SK-N-SH (cell line): Measurements from ENCODE around the gene VRTN. TPM values are rescaled to one million over a fixed set of nuclear protein-coding genes. Genes with fewer than 3 reads are reported as not detected.

Experiments used
- CTCF ChIA-PET: fragments of 300-600, 350-600 bp; formaldehyde crosslinking; extraction: SDS; loops from one replicate; lab custom pipeline; 2021; lab: Yijun Ruan, JAX
- POLR2A ChIA-PET: fragments of 350-600 bp; sonication (Branson Sonifier 250); formaldehyde crosslinking; extraction: SDS; loops from one replicate; lab custom pipeline; 2020; ENCODE audit warnings: antibody characterized with exemption, inconsistent platforms; lab: Yijun Ruan, JAX
- DNase-seq: peaks from one replicate; pipeline ENCODE4 v3.0.0; 2012
- H2AFZ ChIP-seq: fragments of 200-600 bp; sonication (generic); 2 replicates; pipeline ENCODE4 v1.8.1; 2016; ENCODE audit warnings: antibody characterized with exemption, mild to moderate bottlenecking, low read depth
- H3F3A ChIP-seq: fragments of 200-600 bp; sonication (generic); replicated peaks from 2 replicates; pipeline ENCODE3; 2016; ENCODE audit warnings: antibody characterized with exemption, mild to moderate bottlenecking; ENCODE audit not compliant: insufficient read depth
- H3K27ac ChIP-seq, 2 experiments: fragments of 200-500 bp in 1 of 2; fragments of 200-600 bp in 1 of 2; sonication (Bioruptor generic) in 1 of 2; sonication (generic), shearing (Covaris generic) in 1 of 2; 2 replicates each; pipeline versions ENCODE4 v1.5.1 to v1.6.1; 2014 to 2016; ENCODE audit warnings: low read depth in 2 of 2, inconsistent platforms in 1 of 2, low read length in 1 of 2, mild to moderate bottlenecking in 1 of 2, mixed read lengths in 1 of 2
- H3K27me3 ChIP-seq: fragments of 200-600 bp; sonication (generic), shearing (Covaris generic); 2 replicates; pipeline ENCODE4 v1.6.1; 2016; ENCODE audit warnings: mixed run types; ENCODE audit not compliant: insufficient read depth
- H3K36me3 ChIP-seq, 2 experiments: fragments of 200-500 bp in 1 of 2; fragments of 200-600 bp in 1 of 2; sonication (Bioruptor generic) in 1 of 2; sonication (generic) in 1 of 2; replicated peaks in 1 of 2; 2 replicates each; pipeline versions ENCODE3 to v1.5.1; 2014 to 2016; ENCODE audit warnings: low read length in 1 of 2, mild to moderate bottlenecking in 1 of 2; ENCODE audit not compliant: insufficient read depth in 2 of 2, control insufficient read depth in 1 of 2
- H3K4me1 ChIP-seq, 2 experiments: fragments of 200-500 bp in 1 of 2; fragments of 200-600 bp in 1 of 2; sonication (Bioruptor generic) in 1 of 2; sonication (generic), shearing (Covaris generic) in 1 of 2; 2 replicates each; pipeline versions ENCODE4 v1.5.1 to v1.6.1; 2014 to 2016; ENCODE audit warnings: low read depth in 1 of 2, low read length in 1 of 2, mixed run types in 1 of 2; ENCODE audit not compliant: insufficient read depth in 2 of 2, control insufficient read depth in 1 of 2
- H3K4me2 ChIP-seq: fragments of 200-600 bp; sonication (generic), shearing (Covaris generic); 2 replicates; pipeline ENCODE4 v1.6.1; 2017; ENCODE audit warnings: mixed run types
- H3K4me3 ChIP-seq, 2 experiments: fragments of 200-500 bp in 1 of 2; fragments of 200-600 bp in 1 of 2; sonication (Bioruptor generic) in 1 of 2; sonication (generic), shearing (Covaris generic) in 1 of 2; 2 replicates each; pipeline versions ENCODE4 v1.5.1 to v1.8.1; 2014 to 2016; ENCODE audit warnings: low read depth in 2 of 2, inconsistent platforms in 1 of 2, low read length in 1 of 2, mild to moderate bottlenecking in 1 of 2, mixed read lengths in 1 of 2, moderate library complexity in 1 of 2
- H3K79me2 ChIP-seq: fragments of 200-600 bp; sonication (generic); 2 replicates; pipeline ENCODE4 v1.8.1; 2017; ENCODE audit warnings: mild to moderate bottlenecking; ENCODE audit not compliant: insufficient read depth
- H3K9ac ChIP-seq: fragments of 200-600 bp; sonication (generic); 2 replicates; pipeline ENCODE4 v1.6.1; 2017; ENCODE audit warnings: mixed run types
- H3K9me2 ChIP-seq: fragments of 200-600 bp; sonication (generic); 2 replicates; pipeline ENCODE4 v1.6.1; 2017; ENCODE audit warnings: mixed run types
- H3K9me3 ChIP-seq: fragments of 200-600 bp; sonication (generic); 2 replicates; pipeline ENCODE4 v1.6.1; 2017; ENCODE audit warnings: mixed run types, mild to moderate bottlenecking, moderate library complexity
- H4K20me1 ChIP-seq: fragments of 200-600 bp; sonication (generic); 2 replicates; pipeline ENCODE4 v1.6.1; 2017; ENCODE audit warnings: mild to moderate bottlenecking, mixed run types; ENCODE audit not compliant: insufficient read depth
- CHD2 ChIP-seq: fragments of 150-350 bp; IDR thresholded peaks from 2 replicates; pipeline ENCODE4 v1.6.1; 2018; ENCODE audit warnings: low read length; ENCODE audit not compliant: partially characterized antibody
- CTCF ChIP-seq: fragments of 200-600 bp; sonication (generic); IDR thresholded peaks from 2 replicates; pipeline ENCODE4 v1.6.1; 2017; ENCODE audit warnings: antibody characterized with exemption, mild to moderate bottlenecking, moderate library complexity
- ELF1 ChIP-seq: IDR thresholded peaks from 2 replicates; pipeline ENCODE4 v1.4.0; 2012
- EP300 ChIP-seq, 2 experiments: IDR thresholded peaks; 2 replicates each; pipeline versions ENCODE4 v1.4.0 to v1.6.1; 2012; ENCODE audit warnings: borderline replicate concordance in 1 of 2, low read depth in 1 of 2, low read length in 1 of 2
- EZH2phosphoT487 ChIP-seq: fragments of 200-600 bp; sonication (generic); IDR thresholded peaks from 2 replicates; pipeline ENCODE4 v1.6.1; 2017; ENCODE audit warnings: low read depth, mixed run types, mild to moderate bottlenecking, antibody characterized with exemption, moderate library complexity, borderline replicate concordance
- FOSL2 ChIP-seq: IDR thresholded peaks from 2 replicates; pipeline ENCODE4 v1.4.0; 2012; ENCODE audit warnings: low read depth, mild to moderate bottlenecking, moderate library complexity, borderline replicate concordance
- FOXJ3 ChIP-seq: sonication (generic); formaldehyde crosslinking; IDR thresholded peaks from 2 replicates; pipeline ENCODE4 v1.5.1; 2020; ENCODE audit warnings: mild to moderate bottlenecking, missing genetic modification reagents
- FOXM1 ChIP-seq: IDR thresholded peaks from 2 replicates; pipeline ENCODE4 v1.4.0; 2012; ENCODE audit warnings: low read depth, mild to moderate bottlenecking
- GABPA ChIP-seq: IDR thresholded peaks from 2 replicates; pipeline ENCODE4 v1.4.0; 2012; ENCODE audit warnings: low read depth, mild to moderate bottlenecking
- GATA2 ChIP-seq: sonication (generic); formaldehyde crosslinking; IDR thresholded peaks from 2 replicates; pipeline ENCODE4 v1.5.0; 2020; ENCODE audit warnings: mild to moderate bottlenecking, missing genetic modification reagents
- IRF3 ChIP-seq: fragments of 150-350 bp; IDR thresholded peaks from 2 replicates; pipeline ENCODE4 v1.6.1; 2016; ENCODE audit warnings: mild to moderate bottlenecking, low read depth, low read length
- JUND ChIP-seq: IDR thresholded peaks from 2 replicates; pipeline ENCODE4 v1.4.0; 2012
- MXI1 ChIP-seq: IDR thresholded peaks from 2 replicates; pipeline ENCODE4 v1.6.1; 2012; ENCODE audit warnings: mild to moderate bottlenecking, low read depth, low read length, improper control_type of control experiment
- NFIC ChIP-seq: IDR thresholded peaks from 2 replicates; pipeline ENCODE4 v1.4.0; 2012; ENCODE audit warnings: borderline replicate concordance
- POLR2AphosphoS5 ChIP-seq: IDR thresholded peaks from 2 replicates; pipeline ENCODE4 v1.6.1; 2012; ENCODE audit warnings: low read depth, low read length
- RAD21 ChIP-seq: IDR thresholded peaks from 2 replicates; pipeline ENCODE4 v1.6.1; 2012; ENCODE audit warnings: mild to moderate bottlenecking, low read length
- RFX5 ChIP-seq: IDR thresholded peaks from 2 replicates; pipeline ENCODE4 v1.6.1; 2012; ENCODE audit warnings: mild to moderate bottlenecking, improper control_type of control experiment, low read length
- RXRA ChIP-seq: IDR thresholded peaks from 2 replicates; pipeline ENCODE4 v1.4.0; 2012; ENCODE audit warnings: low read depth, mild to moderate bottlenecking, borderline replicate concordance
- SIN3A ChIP-seq: IDR thresholded peaks from 2 replicates; pipeline ENCODE4 v1.6.1; 2012; ENCODE audit warnings: low read depth, mild to moderate bottlenecking, low read length, moderate library complexity, borderline replicate concordance
- SMC3 ChIP-seq: IDR thresholded peaks from 2 replicates; pipeline ENCODE4 v1.6.1; 2012; ENCODE audit warnings: low read depth, low read length, improper control_type of control experiment
- TAF1 ChIP-seq: IDR thresholded peaks from 2 replicates; pipeline ENCODE4 v1.6.1; 2012; ENCODE audit warnings: low read depth, mild to moderate bottlenecking, low read length, moderate library complexity, borderline replicate concordance
- TEAD4 ChIP-seq: IDR thresholded peaks from 2 replicates; pipeline ENCODE4 v1.4.0; 2012; ENCODE audit warnings: mild to moderate bottlenecking, borderline replicate concordance; ENCODE audit not compliant: insufficient read depth
- USF1 ChIP-seq: IDR thresholded peaks from 2 replicates; pipeline ENCODE4 v1.4.0; 2012; ENCODE audit warnings: low read depth, borderline replicate concordance
- WGBS: methylation state at CpG from one replicate; pipeline ENCODE4 v1.1.6; 2017; ENCODE audit warnings: low lambda C conversion rate; 5-methylcytosine and 5-hydroxymethylcytosine counted together
- polyA plus RNA-seq, 3 experiments: library from polyadenylated mRNA; depleted of rRNA; stranded (reverse); fragments of >200 nt; gene quantifications; 2 replicates each; pipeline ENCODE4 v1.2.3, GENCODE V29; 2012

Gene VRTN
- polyA plus RNA-seq, 1 of the 3 experiments (the other 2 are of a cell fraction): not detected

- Histone ChIP-seq H3K79me2 (no peaks in the 10 kb centered on the region), H3K27me3 (peaks cover 20% of the 10 kb centered on the region; the same call in 1 of the 2 replicates), H3K9me2 (no peaks in the 10 kb centered on the region), H3K4me1 (no peaks in the 10 kb centered on the region), H4K20me1 (no peaks in the 10 kb centered on the region), H3K4me2 (no peak overlapping the region), H2AFZ (no peak overlapping the region), H3F3A (no peaks in the 10 kb centered on the region), H3K4me3 (no peak overlapping the region), H3K9me3 (no peaks in the 10 kb centered on the region), H3K27ac (no peak overlapping the region), H3K36me3 (no peaks in the 10 kb centered on the region), H3K9ac (no peak overlapping the region)
- 63% methylated on average over 15 of the region's 17 CpGs for WGBS
- DNase-seq: no peak
- TF ChIP-seq TEAD4 (no peak), JUND (no peak), TAF1 (no peak), MXI1 (no peak), USF1 (no peak), GABPA (no peak), SIN3A (no peak)
- POLR2A ChIA-PET: no interaction called here
- CTCF ChIA-PET: interaction anchor here (1.4 to 2.6 kb wide), 4 partner anchors 14 to 153 kb away, joined by 4 to 10 read pairs (median 6); no protein-coding TSS in a partner anchor
Observed at GRCh38 chr14:74348735-74349463, 628 bp downstream of the VRTN start.

GRCh38 chr14:74349757-74350156 lies 1.5 kb downstream of the VRTN start:
- Histone ChIP-seq H3K4me2 (no peak overlapping the region), H3K36me3 (no peaks in the 10 kb centered on the region), H3K9ac (no peak overlapping the region), H2AFZ (no peak overlapping the region), H3K4me1 (no peaks in the 10 kb centered on the region), H3K4me3 (no peak overlapping the region), H3K9me2 (no peaks in the 10 kb centered on the region), H4K20me1 (no peaks in the 10 kb centered on the region), H3K9me3 (no peaks in the 10 kb centered on the region), H3K27me3 (peaks cover 20% of the 10 kb centered on the region; the same call in 1 of the 2 replicates), H3K79me2 (no peaks in the 10 kb centered on the region), H3K27ac (no peak overlapping the region), H3F3A (no peaks in the 10 kb centered on the region)
- ChIA-PET POLR2A (no interaction called here), CTCF (interaction anchor here (1.1 to 3.3 kb wide), 2 partner anchors 14 to 129 kb away, joined by 7 to 16 read pairs; no protein-coding TSS in a partner anchor)
- DNase-seq: no peak
- no peak for TF ChIP-seq RFX5
- no peak for TF ChIP-seq CHD2
- TF ChIP-seq ELF1: no peak
- TF ChIP-seq IRF3: no peak
- TF ChIP-seq CTCF: no peak
- no peak for TF ChIP-seq MXI1
- TF ChIP-seq NFIC: no peak
- no peak for TF ChIP-seq RXRA
- TF ChIP-seq RAD21: no peak
- TF ChIP-seq FOXM1: no peak
- TF ChIP-seq POLR2AphosphoS5: no peak
- no peak for TF ChIP-seq EP300 (IDR thresholded peaks at IDR 0.05; ENCODE audit: borderline replicate concordance in 1 of 2, low read depth in 1 of 2, low read length in 1 of 2)
- no peak for TF ChIP-seq FOSL2
- TF ChIP-seq GATA2 (CRISPR knock-in tag): no peak
- TF ChIP-seq USF1: no peak
- no peak for TF ChIP-seq FOXJ3
- TF ChIP-seq SMC3: no peak
- TF ChIP-seq TEAD4: no peak
- TF ChIP-seq SIN3A: no peak
- TF ChIP-seq EZH2phosphoT487: no peak
- 34% methylated on average over 3 of the region's 4 CpGs for WGBS
